PC-3 (cell line): Measurements from ENCODE around the gene AK8. TPM values are rescaled to one million over a fixed set of nuclear protein-coding genes. Genes with fewer than 3 reads are reported as not detected.
A peak's percentile ranks its signal among the peaks of the same experiment; 100 is the strongest.
"Not testable (repeated sequence)": the region's sequence is repeated elsewhere in the genome, so short reads cannot be mapped to it uniquely, and the experiment has no call there.

ENCODE experiments used
- ATAC-seq: fragments of 200-7000 bp; cut with Tn5 transposase; 2 replicates; pipeline ENCODE4 v1.9.1; 2020; ENCODE audit warnings: mild to moderate bottlenecking, moderate library complexity
- BruUV-seq: library from RNA; stranded (reverse); fragments of 400-500 nt; replicated peaks from 2 replicates; lab custom pipeline; 2021; lab: Mats Ljungman, UMichigan
- CTCF ChIA-PET: fragments of 300-600 bp; sonication (Branson Sonifier 250); formaldehyde crosslinking; loops from one replicate; lab custom pipeline; 2022; ENCODE audit warnings: antibody characterized with exemption; lab: Charles Lee
- POLR2A ChIA-PET: fragments of 300-600 bp; sonication (Branson Sonifier 250); formaldehyde crosslinking; loops from one replicate; lab custom pipeline; 2022; ENCODE audit warnings: antibody characterized with exemption; ENCODE audit not compliant: unreplicated experiment; lab: Charles Lee
- DNase-seq: peaks from one replicate; pipeline ENCODE4 v3.0.0-alpha.2; 2015
- H2AFZ ChIP-seq: fragments of 300-600 bp; sonication (generic); 2 replicates; pipeline ENCODE4 v1.6.0; 2016; ENCODE audit warnings: antibody characterized with exemption, low read length
- H3F3A ChIP-seq: fragments of 300-600 bp; sonication (generic); one replicate; pipeline ENCODE4 v1.6.0; 2017; ENCODE audit warnings: antibody characterized with exemption, low read length, control low read depth, mild to moderate bottlenecking; ENCODE audit not compliant: unreplicated experiment
- H3K27ac ChIP-seq: fragments of 300-600 bp; sonication (generic); 2 replicates; pipeline ENCODE4 v1.5.1; 2016; ENCODE audit warnings: mild to moderate bottlenecking, low read length
- H3K27me3 ChIP-seq: fragments of 300-600 bp; sonication (generic); 2 replicates; pipeline ENCODE4 v1.6.1; 2016; ENCODE audit warnings: low read length, mixed read lengths
- H3K36me3 ChIP-seq: fragments of 300-600 bp; sonication (generic); 2 replicates; pipeline ENCODE4 v1.6.1; 2016; ENCODE audit warnings: low read depth, mixed run types, low read length, mixed read lengths
- H3K4me1 ChIP-seq: fragments of 300-600 bp; sonication (generic); 2 replicates; pipeline ENCODE4 v1.5.1; 2016; ENCODE audit warnings: low read length; ENCODE audit not compliant: insufficient read depth
- H3K4me2 ChIP-seq: fragments of 300-600 bp; sonication (generic); 2 replicates; pipeline ENCODE4 v1.6.0; 2016; ENCODE audit warnings: low read length
- H3K4me3 ChIP-seq: fragments of 300-600 bp; sonication (generic); 2 replicates; pipeline ENCODE4 v1.5.1; 2016; ENCODE audit warnings: mild to moderate bottlenecking, low read length, mixed read lengths
- H3K79me2 ChIP-seq: fragments of 300-600 bp; sonication (generic); 2 replicates; pipeline ENCODE4 v1.6.1; 2017; ENCODE audit warnings: low read length, mixed read lengths
- H3K9ac ChIP-seq: fragments of 300-600 bp; sonication (generic); 2 replicates; pipeline ENCODE4 v1.6.0; 2016; ENCODE audit warnings: mild to moderate bottlenecking, low read length
- H3K9me2 ChIP-seq: fragments of 300-600 bp; sonication (generic); replicated peaks from 2 replicates; pipeline ENCODE4 v1.6.1; 2016; ENCODE audit warnings: mixed run types, low read length, mixed read lengths
- H3K9me3 ChIP-seq: fragments of 300-600 bp; sonication (generic); 2 replicates; pipeline ENCODE4 v1.6.1; 2016; ENCODE audit warnings: low read length, mixed read lengths
- H4K20me1 ChIP-seq: fragments of 300-600 bp; sonication (generic); 2 replicates; pipeline ENCODE4 v1.6.1; 2016; ENCODE audit warnings: low read length, mixed read lengths
- CTCF ChIP-seq: fragments of 300-600 bp; sonication (generic); conservative IDR thresholded peaks from 2 replicates; pipeline ENCODE4 v1.5.1; 2017; ENCODE audit warnings: antibody characterized with exemption, low read depth, mild to moderate bottlenecking, low read length
- EZH2 ChIP-seq: fragments of 300-600 bp; sonication (generic); IDR thresholded peaks from one replicate; pipeline ENCODE4 v1.6.1; 2017; ENCODE audit warnings: antibody characterized with exemption, mild to moderate bottlenecking, low read length; ENCODE audit not compliant: unreplicated experiment
- EZH2phosphoT487 ChIP-seq: fragments of 300-600 bp; sonication (generic); IDR thresholded peaks from 2 replicates; pipeline ENCODE4 v1.6.1; 2018; ENCODE audit warnings: mild to moderate bottlenecking, antibody characterized with exemption, low read length, borderline replicate concordance
- intact Hi-C: fragments of 100-400 bp; cut with micrococcal nuclease; formaldehyde crosslinking; loops from 2 replicates; pipeline ENCODE4 v1.9.0; 2023
- total RNA-seq: library from RNA; depleted of rRNA; stranded (reverse); fragments of >200 nt; gene quantifications from 2 replicates; pipeline ENCODE4 v1.2.3, GENCODE V29; 2014

The AK8 gene
- total RNA-seq, 1 experiment from 2014 or later = 0.55 TPM

GRCh38 chr9:132773093-132773492 lies 105.0 kb downstream of the AK8 start:
- H3K27ac ChIP-seq = no peak overlapping the region
- H3K4me1 ChIP-seq = no peaks in the 10 kb centered on the region
- ChIA-PET POLR2A (no interaction called here), CTCF (no interaction called here)
- BruUV-seq = no TSS peak
- no peaks in the 10 kb centered on the region for H3K9me3 ChIP-seq
- H3K9ac ChIP-seq = no peak overlapping the region
- H3K36me3 ChIP-seq = no peaks in the 10 kb centered on the region
- no peaks in the 10 kb centered on the region for H3K79me2 ChIP-seq
- no peaks in the 10 kb centered on the region for H3F3A ChIP-seq
- H4K20me1 ChIP-seq = no peaks in the 10 kb centered on the region
- no peak overlapping the region for H3K4me2 ChIP-seq
- H2AFZ ChIP-seq = no peak overlapping the region
- intact Hi-C loops = no loop called here
- TF ChIP-seq EZH2 = no peak
- no peak for TF ChIP-seq EZH2phosphoT487
- no peak for TF ChIP-seq CTCF
- no peak for ATAC-seq
- no peak for DNase-seq
- H3K27me3 ChIP-seq = no peaks in the 10 kb centered on the region
- H3K9me2 ChIP-seq = no peaks in the 10 kb centered on the region
- no peak overlapping the region for H3K4me3 ChIP-seq

GRCh38 chr9:132771752-132772151 lies 106.3 kb downstream of the AK8 start:
- H3F3A ChIP-seq, CTCF ChIA-PET, POLR2A ChIA-PET, DNase-seq, H3K4me2 ChIP-seq, H3K4me3 ChIP-seq, ATAC-seq, H3K9me2 ChIP-seq, H3K27ac ChIP-seq, H3K9me3 ChIP-seq, intact Hi-C loops, H3K27me3 ChIP-seq, H3K9ac ChIP-seq, H3K79me2 ChIP-seq, H3K4me1 ChIP-seq, H3K36me3 ChIP-seq, BruUV-seq, H2AFZ ChIP-seq, H4K20me1 ChIP-seq: not testable (repeated sequence)

- Histone ChIP-seq H3K4me3 (no peak overlapping the region), H3K9me2 (no peaks in the 10 kb centered on the region), H3K4me1 (no peaks in the 10 kb centered on the region), H3K4me2 (no peak overlapping the region), H2AFZ (0 out of 2 replicates have a peak overlapping the region, but pooled peaks have one; percentile 99), H3K36me3 (no peaks in the 10 kb centered on the region), H3K9ac (no peak overlapping the region), H3K27ac (no peak overlapping the region), H3K79me2 (no peaks in the 10 kb centered on the region), H3K9me3 (no peaks in the 10 kb centered on the region), H3F3A (no peaks in the 10 kb centered on the region), H3K27me3 (no peaks in the 10 kb centered on the region), H4K20me1 (no peaks in the 10 kb centered on the region)
- TF ChIP-seq EZH2 = no peak
- no peak for TF ChIP-seq CTCF
- TF ChIP-seq EZH2phosphoT487 = no peak
- BruUV-seq = no TSS peak
- no peak for ATAC-seq
- CTCF ChIA-PET = no interaction called here
- intact Hi-C loops = no loop called here
- no peak for DNase-seq
- POLR2A ChIA-PET = no interaction called here
Measured at GRCh38 chr9:132770770-132771310, 107.2 kb downstream of the AK8 start.
